ENCODE results near the gene CLCA1. TPM values are rescaled to one million over a fixed set of nuclear protein-coding genes. Genes with fewer than 3 reads are reported as not detected.
A peak's percentile ranks its signal among the peaks of the same experiment; 100 is the strongest.
"Not testable (repeated sequence)": the region's sequence is repeated elsewhere in the genome, so short reads cannot be mapped to it uniquely, and the experiment has no call there.

CLCA1 gene
- total RNA-seq, 4 donors from 2014 or later = not detected

DNA sequence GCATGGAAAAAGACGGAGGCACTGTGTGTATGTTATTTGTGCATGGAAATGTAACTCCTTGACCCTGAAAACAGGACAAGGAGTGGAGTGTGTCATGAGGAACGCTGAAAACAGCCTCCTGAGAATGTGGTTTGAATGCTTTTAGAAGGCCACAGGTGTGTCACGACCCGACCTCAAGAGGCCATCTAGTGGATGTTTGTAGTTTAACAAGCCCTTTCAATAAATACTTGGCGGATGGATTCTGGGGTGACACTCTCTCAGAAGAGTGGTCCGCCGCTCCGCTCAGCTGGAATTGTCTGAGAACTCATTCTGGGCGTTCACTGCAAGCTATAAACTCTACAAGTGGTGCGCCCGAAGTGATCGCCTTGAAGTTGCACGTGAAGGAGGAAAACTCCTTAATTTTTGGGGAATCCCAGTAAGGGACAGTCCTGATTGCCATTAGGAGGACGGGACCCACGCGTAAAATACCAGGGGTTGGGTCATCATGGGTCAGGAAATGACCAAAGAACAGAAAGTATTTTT is 33.5 kb downstream of the CLCA1 start:
- peaks cover 17 to 59% (median 28%) of the 10 kb centered on the region in 3 donors for H3K4me1 ChIP-seq

DNA sequence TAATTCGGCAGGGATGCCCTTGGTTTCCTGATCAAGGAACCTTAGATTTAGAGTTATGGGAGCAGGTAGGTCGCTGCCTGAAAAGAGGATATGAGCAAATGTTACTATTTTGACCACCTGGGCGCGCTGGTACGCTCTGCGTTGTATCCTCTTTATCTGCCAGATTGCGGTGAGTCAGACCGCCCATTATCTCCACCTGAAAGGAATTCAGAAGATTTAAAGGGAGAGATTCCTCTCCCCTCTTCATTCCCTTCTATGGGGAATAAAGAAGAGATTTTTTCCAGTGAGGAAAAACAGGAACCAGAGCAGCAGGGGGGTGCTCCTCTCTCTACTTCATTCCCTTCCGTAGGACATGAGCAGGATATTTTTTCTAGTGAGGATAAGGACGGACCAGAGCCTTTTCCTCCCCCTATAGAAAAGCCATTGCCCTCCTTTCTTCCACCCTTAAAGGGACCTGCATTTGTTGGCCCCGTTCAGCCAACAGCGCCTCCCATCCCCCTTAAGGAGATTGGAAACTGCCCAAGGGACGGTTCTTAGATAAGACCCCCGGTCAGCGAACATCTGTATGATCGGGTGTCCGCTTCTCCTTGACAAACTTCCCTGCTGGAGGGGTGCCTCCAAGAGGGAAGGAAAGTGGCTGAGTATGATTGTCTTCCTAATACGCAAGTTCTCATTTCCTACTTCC is 34.1 kb downstream of the CLCA1 start:
- no peaks in the 10 kb centered on the region for H3K27me3 ChIP-seq
- no peaks in the 10 kb centered on the region for H3K36me3 ChIP-seq
- no peak for DNase-seq
- no peaks in the 10 kb centered on the region for H3K9me3 ChIP-seq
- peak overlapping the region; percentile 12 to 46 (median 30) for H3K4me3 ChIP-seq
- WGBS, 2 donors = 34 to 56% methylated on average over 17 to 18 of the region's 18 CpGs
- peaks cover 17 to 59% (median 28%) of the 10 kb centered on the region in 3 donors for H3K4me1 ChIP-seq
- H3K27ac ChIP-seq = peak overlapping the region; percentile 61 to 83 (median 74)
- TF ChIP-seq CTCF (IDR thresholded peaks at IDR 0.05) = peak in 1 of 6 experiments; percentile 20
- no peak for TF ChIP-seq POLR2A (IDR thresholded peaks at IDR 0.05)
- intact Hi-C loops (cut with DNase I) = no loop called here

More for the DNA sequence above, 33.5 kb downstream of the CLCA1 start:
- Histone ChIP-seq H3K4me3 (peak overlapping the region; percentile 12 to 46 (median 30)), H3K27ac (peak overlapping the region in 3 of 4 donors; percentile 56 to 83 (median 80))
- intact Hi-C loops (cut with DNase I); H3K36me3 ChIP-seq; H3K9me3 ChIP-seq; H3K27me3 ChIP-seq; DNase-seq: not testable (repeated sequence)
- TF ChIP-seq CTCF (IDR thresholded peaks at IDR 0.05) = peak in 5 of 6 experiments; percentile 30 to 69 (median 47)
- 42 to 51% methylated on average over 16 of the region's 16 CpGs for WGBS, 2 donors

GRCh38 chr1:86503406-86504136 is 34.8 kb downstream of the CLCA1 start:
- Histone ChIP-seq H3K4me1 (peaks cover 17 to 59% (median 28%) of the 10 kb centered on the region in 3 donors), H3K4me3 (peak overlapping the region; percentile 2 to 46 (median 6)), H3K27ac (peak overlapping the region; percentile 61 to 83 (median 74)), H3K27me3 (no peaks in the 10 kb centered on the region), H3K9me3 (no peaks in the 10 kb centered on the region), H3K36me3 (no peaks in the 10 kb centered on the region)
- intact Hi-C loops (cut with DNase I) = no loop called here
- TF ChIP-seq POLR2A (IDR thresholded peaks at IDR 0.05) (no peak), CTCF (IDR thresholded peaks at IDR 0.05) (no peak)
- DNase-seq = no peak
- 27 to 45% methylated on average over 5 to 16 of the region's 18 CpGs for WGBS, 2 donors

DNA sequence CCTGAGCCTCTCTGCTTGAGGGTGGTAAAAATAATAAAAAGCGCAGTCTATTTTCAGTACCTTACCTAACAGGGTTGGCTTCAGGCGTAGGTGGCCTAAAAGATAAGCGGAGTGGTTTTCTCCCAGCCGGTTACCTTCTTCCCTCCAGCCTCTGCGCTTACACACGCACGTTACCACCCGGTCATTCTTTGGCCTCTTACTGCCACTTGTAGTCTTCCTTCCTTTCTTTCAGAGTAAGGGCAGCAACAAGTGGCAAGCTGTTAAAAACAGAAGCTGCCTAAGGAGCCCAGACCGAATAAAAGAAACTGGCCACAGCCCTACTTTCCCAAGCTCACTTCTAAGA is 35.4 kb downstream of the CLCA1 start:
- no peaks in the 10 kb centered on the region for H3K36me3 ChIP-seq
- no peaks in the 10 kb centered on the region for H3K9me3 ChIP-seq
- WGBS, 2 donors = 54 to 63% methylated on average over 9 of the region's 9 CpGs
- H3K27me3 ChIP-seq = no peaks in the 10 kb centered on the region
- no peak for TF ChIP-seq CTCF (IDR thresholded peaks at IDR 0.05)
- no peak for TF ChIP-seq POLR2A (IDR thresholded peaks at IDR 0.05)
- H3K4me3 ChIP-seq = peak overlapping the region; percentile 2 to 46 (median 6)
- intact Hi-C loops (cut with DNase I) = no loop called here
- H3K4me1 ChIP-seq = peaks cover 17 to 57% (median 28%) of the 10 kb centered on the region in 3 donors
- DNase-seq = no peak
- H3K27ac ChIP-seq = peak overlapping the region; percentile 61 to 83 (median 74)

Data from esophagus squamous epithelium (tissue), 5 donors.